GM10248 (cell line): ENCODE measurements around the gene TTC33.
"Not testable (repeated sequence)": the region's sequence is repeated elsewhere in the genome, so short reads cannot be mapped to it uniquely, and the experiment has no call there.

Source experiments
- CTCF ChIA-PET: fragments of 300-600 bp; sonication (Branson Sonifier 250); formaldehyde crosslinking; extraction: SDS; loops from one replicate; lab custom pipeline; 2021; ENCODE audit warnings: antibody characterized with exemption; lab: Yijun Ruan, JAX
- POLR2A ChIA-PET: fragments of 350-650 bp; sonication (Branson Sonifier 250); formaldehyde crosslinking; extraction: SDS; loops from one replicate; lab custom pipeline; 2020; ENCODE audit warnings: antibody characterized with exemption; lab: Yijun Ruan, JAX
- DNase-seq: peaks from one replicate; pipeline ENCODE4 v3.0.0; 2012; ENCODE audit errors: extremely low spot score
- TF ChIP-seq, protein P1 (sequence below): IDR thresholded peaks from 2 replicates; pipeline ENCODE4 v1.5.1; 2012; ENCODE audit warnings: mild to moderate bottlenecking, low read depth; ENCODE audit errors: extremely low read depth, missing control alignments, control extremely low read depth

The TTC33 gene

DNA sequence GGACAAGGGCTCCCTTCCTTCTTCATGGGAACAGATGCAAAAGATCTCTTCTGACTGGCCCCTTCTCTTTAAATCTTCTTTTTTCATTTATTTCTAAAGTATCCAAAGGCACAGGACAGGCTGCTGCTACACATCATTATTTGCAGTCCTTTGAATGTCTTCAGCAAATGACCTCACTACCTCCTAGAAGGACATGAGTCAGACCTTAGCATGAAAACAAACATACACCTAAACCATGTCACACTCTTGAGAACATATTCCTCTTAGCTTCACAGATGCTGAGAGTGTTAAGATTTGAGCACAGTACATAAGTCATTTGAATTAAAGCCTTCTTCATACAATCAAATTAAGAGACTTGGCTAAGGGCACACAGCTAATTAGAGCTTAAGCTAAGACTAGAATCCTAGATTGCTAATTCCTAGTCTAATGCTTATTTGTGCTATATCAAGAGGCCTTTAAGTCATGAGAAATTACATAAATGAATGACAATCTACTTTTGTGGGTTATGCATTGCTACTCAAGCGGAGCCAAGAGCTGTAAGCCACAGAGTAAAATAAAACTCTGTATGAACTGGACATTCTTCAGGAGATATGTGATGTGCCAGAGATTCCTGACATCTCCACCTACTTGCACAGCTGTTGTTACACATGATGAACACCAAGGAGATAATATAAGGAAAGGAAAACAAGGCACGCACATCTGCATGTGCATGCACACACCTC, 185.2 kb downstream of the TTC33 start:
- TF ChIP-seq, protein P1, sequence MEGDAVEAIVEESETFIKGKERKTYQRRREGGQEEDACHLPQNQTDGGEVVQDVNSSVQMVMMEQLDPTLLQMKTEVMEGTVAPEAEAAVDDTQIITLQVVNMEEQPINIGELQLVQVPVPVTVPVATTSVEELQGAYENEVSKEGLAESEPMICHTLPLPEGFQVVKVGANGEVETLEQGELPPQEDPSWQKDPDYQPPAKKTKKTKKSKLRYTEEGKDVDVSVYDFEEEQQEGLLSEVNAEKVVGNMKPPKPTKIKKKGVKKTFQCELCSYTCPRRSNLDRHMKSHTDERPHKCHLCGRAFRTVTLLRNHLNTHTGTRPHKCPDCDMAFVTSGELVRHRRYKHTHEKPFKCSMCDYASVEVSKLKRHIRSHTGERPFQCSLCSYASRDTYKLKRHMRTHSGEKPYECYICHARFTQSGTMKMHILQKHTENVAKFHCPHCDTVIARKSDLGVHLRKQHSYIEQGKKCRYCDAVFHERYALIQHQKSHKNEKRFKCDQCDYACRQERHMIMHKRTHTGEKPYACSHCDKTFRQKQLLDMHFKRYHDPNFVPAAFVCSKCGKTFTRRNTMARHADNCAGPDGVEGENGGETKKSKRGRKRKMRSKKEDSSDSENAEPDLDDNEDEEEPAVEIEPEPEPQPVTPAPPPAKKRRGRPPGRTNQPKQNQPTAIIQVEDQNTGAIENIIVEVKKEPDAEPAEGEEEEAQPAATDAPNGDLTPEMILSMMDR, result no peak
- no peak for DNase-seq
- CTCF ChIA-PET, result interaction anchor here (0.9 kb wide), 1 partner anchor 29 kb away, joined by 3 read pairs; no protein-coding TSS in a partner anchor
- POLR2A ChIA-PET, result no interaction called here

GRCh38 chr5:40569546-40570270, 186.1 kb downstream of the TTC33 start:
- no peak for DNase-seq
- ChIA-PET POLR2A (no interaction called here), CTCF (interaction anchor here (0.9 to 2.3 kb wide), 3 partner anchors 9 to 30 kb away, joined by 3 to 6 read pairs (median 3); no protein-coding TSS in a partner anchor)
- TF ChIP-seq, protein P1, result no peak

- POLR2A ChIA-PET, result no interaction called here
- no peak for DNase-seq
- TF ChIP-seq, protein P1, result no peak
- CTCF ChIA-PET, result interaction anchor here (1.2 to 2.3 kb wide), 3 partner anchors 11 to 23 kb away, joined by 3 to 6 read pairs (median 6); no protein-coding TSS in a partner anchor
Measured at GRCh38 chr5:40568548-40568947, 187.2 kb downstream of the TTC33 start.

- DNase-seq, POLR2A ChIA-PET: not testable (repeated sequence)
- CTCF ChIA-PET, result interaction anchor here (1.1 to 1.4 kb wide), 2 partner anchors 9 to 236 kb away, joined by 3 to 4 read pairs; no protein-coding TSS in a partner anchor
Measured at GRCh38 chr5:40563173-40563572, 192.6 kb downstream of the TTC33 start.

GRCh38 chr5:40560474-40561110, 195.2 kb downstream of the TTC33 start:
- ChIA-PET POLR2A (no interaction called here), CTCF (no interaction called here)
- TF ChIP-seq, protein P1, result no peak
- no peak for DNase-seq

DNA sequence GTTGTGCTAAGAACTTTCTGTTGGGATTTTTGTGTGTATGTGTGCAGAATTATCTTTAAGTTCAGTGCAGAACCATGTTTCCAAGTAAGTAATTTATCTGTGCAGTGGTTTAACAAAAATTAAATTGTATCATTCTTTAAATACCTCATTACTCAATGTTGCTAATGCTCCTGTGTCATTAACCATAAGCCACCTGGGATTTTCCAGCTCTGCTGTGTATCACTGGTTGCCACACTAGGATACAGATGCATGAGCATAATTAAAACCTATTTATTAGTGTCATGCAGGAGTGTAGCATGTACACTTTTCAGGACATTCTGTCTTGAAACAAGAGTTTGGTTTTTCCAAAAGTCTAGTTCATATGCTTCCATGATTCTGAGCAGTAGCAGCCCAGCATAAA, 196.5 kb downstream of the TTC33 start:
- ChIA-PET CTCF (no interaction called here), POLR2A (no interaction called here)
- TF ChIP-seq, protein P1, result no peak
- DNase-seq, result no peak
